HG03196 (cell line): ENCODE measurements around the gene RFX2.
"Not testable (repeated sequence)": the region's sequence is repeated elsewhere in the genome, so short reads cannot be mapped to it uniquely, and the experiment has no call there.

Experiments used
- ATAC-seq: cut with Tn5 transposase; IDR thresholded peaks from one replicate; pipeline ENCODE4 v1.9.1; 2021; ENCODE audit not compliant: unreplicated experiment

Gene RFX2

GRCh38 chr19:5993648-5994358 is 116.5 kb downstream of the RFX2 start:
- no peak for ATAC-seq

GRCh38 chr19:5993201-5993600 is 117.1 kb downstream of the RFX2 start:
- ATAC-seq: no peak

GRCh38 chr19:5992756-5993155 is 117.5 kb downstream of the RFX2 start:
- no peak for ATAC-seq

GRCh38 chr19:5991244-5991838 is 119.0 kb downstream of the RFX2 start:
- ATAC-seq: no peak

GRCh38 chr19:5990289-5990797 is 120.0 kb downstream of the RFX2 start:
- ATAC-seq: no peak

GRCh38 chr19:5989388-5990074 is 120.8 kb downstream of the RFX2 start:
- ATAC-seq: no peak

GRCh38 chr19:5988517-5989387 is 121.5 kb downstream of the RFX2 start:
- ATAC-seq: no peak

GRCh38 chr19:5987077-5987818 is 123.1 kb downstream of the RFX2 start:
- no peak for ATAC-seq

GRCh38 chr19:5985837-5986236 is 124.5 kb downstream of the RFX2 start:
- not testable (repeated sequence) for ATAC-seq

- no peak for ATAC-seq
Measured at GRCh38 chr19:5985098-5985783, 125.1 kb downstream of the RFX2 start.

GRCh38 chr19:5984600-5984999 is 125.7 kb downstream of the RFX2 start:
- no peak for ATAC-seq

GRCh38 chr19:5983367-5983955 is 126.8 kb downstream of the RFX2 start:
- ATAC-seq: no peak

- no peak for ATAC-seq
Measured at GRCh38 chr19:5978606-5979552, 131.4 kb downstream of the RFX2 start.

GRCh38 chr19:5977785-5978605 is 132.3 kb downstream of the RFX2 start, which contains the start of gene RANBP3:
Gene RANBP3, minus strand, starts transcription at chr19:5978140. Its CDS starts 58 bp downstream, at chr19:5978082.
- ATAC-seq: peak; percentile 82

GRCh38 chr19:5977222-5977784 is 133.0 kb downstream of the RFX2 start:
- ATAC-seq: no peak

GRCh38 chr19:5976768-5977167 is 133.5 kb downstream of the RFX2 start:
- ATAC-seq: no peak

- ATAC-seq: no peak
Measured at GRCh38 chr19:5975388-5975728, 134.9 kb downstream of the RFX2 start.
